Endodermal cell (in vitro differentiated cells): ENCODE measurements around the gene TMEM151A. TPM values are rescaled to one million over a fixed set of nuclear protein-coding genes. Genes with fewer than 3 reads are reported as not detected.

Experiments
- DNase-seq: peaks from one replicate; pipeline ENCODE4 v3.0.0-alpha.2; 2017
- H3K27ac ChIP-seq: 2 replicates; pipeline ENCODE4 v1.5.1; 2013; ENCODE audit warnings: mild to moderate bottlenecking, low read depth, low read length, moderate library complexity
- H3K27me3 ChIP-seq: 2 replicates; pipeline ENCODE4 v1.6.1; 2013; ENCODE audit warnings: mild to moderate bottlenecking, low read length, moderate library complexity; ENCODE audit not compliant: insufficient read depth, control insufficient read depth, poor library complexity, severe bottlenecking
- H3K36me3 ChIP-seq: 2 replicates; pipeline ENCODE4 v1.7.0; 2013; ENCODE audit warnings: mild to moderate bottlenecking, low read length, moderate library complexity; ENCODE audit not compliant: control insufficient read depth, insufficient read depth
- H3K4me1 ChIP-seq: one replicate; pipeline ENCODE4 v1.7.0; 2013; ENCODE audit warnings: low read length; ENCODE audit not compliant: control insufficient read depth, insufficient read depth
- H3K4me3 ChIP-seq: 2 replicates; pipeline ENCODE4 v1.5.1; 2013; ENCODE audit warnings: mild to moderate bottlenecking, low read length, moderate library complexity
- H3K9ac ChIP-seq: 2 replicates; pipeline ENCODE4 v1.6.1; 2013; ENCODE audit warnings: mild to moderate bottlenecking, low read length, moderate library complexity; ENCODE audit not compliant: poor library complexity, severe bottlenecking; ENCODE audit errors: extremely low read depth
- H3K9me3 ChIP-seq: 2 replicates; pipeline ENCODE4 v1.6.1; 2013; ENCODE audit warnings: mild to moderate bottlenecking, low read length, moderate library complexity; ENCODE audit not compliant: control insufficient read depth
- H3K27ac Mint-ChIP-seq: 2 replicates; pipeline ENCODE4 v1.8.0; 2020; ENCODE audit warnings: mixed read lengths
- H3K27me3 Mint-ChIP-seq: 2 replicates; pipeline ENCODE4 v1.8.0; 2021; ENCODE audit warnings: mild to moderate bottlenecking, mixed read lengths; ENCODE audit not compliant: insufficient read depth
- H3K36me3 Mint-ChIP-seq: 2 replicates; pipeline ENCODE4 v1.8.0; 2020; ENCODE audit warnings: low read depth, mixed read lengths
- H3K4me1 Mint-ChIP-seq: 2 replicates; pipeline ENCODE4 v1.8.0; 2020; ENCODE audit warnings: mixed read lengths
- H3K4me3 Mint-ChIP-seq: 2 replicates; pipeline ENCODE4 v1.8.0; 2020; ENCODE audit warnings: mild to moderate bottlenecking, moderate library complexity, mixed read lengths
- H3K9me3 Mint-ChIP-seq: 2 replicates; pipeline ENCODE4 v1.8.0; 2020; ENCODE audit warnings: mild to moderate bottlenecking, mixed read lengths
- CTCF ChIP-seq: fragments of 200-600 bp; sonication (generic); conservative IDR thresholded peaks from 2 replicates; pipeline ENCODE4 v1.5.0; 2021; ENCODE audit warnings: antibody characterized with exemption, mild to moderate bottlenecking
- WGBS, 2 experiments: methylation state at CpG; one replicate each; pipeline versions ENCODE4 v1.1.5 to v1.1.7; 2013; ENCODE audit warnings: missing lambda C conversion rate in 2 of 2, mixed read lengths in 1 of 2; ENCODE audit not compliant: insufficient coverage in 1 of 2, insufficient read length in 1 of 2; 5-methylcytosine and 5-hydroxymethylcytosine counted together
- total RNA-seq, 2 donors: library from RNA; stranded (reverse); fragmentation: NEBNext Ultra II Directional in 1 of 2; extraction: Animal tissue kit (Norgen Biotek cat#: 25700) in 1 of 2; gene quantifications; 2 replicates in 1 of 2; 3 replicates in 1 of 2; pipeline ENCODE4 v1.2.1, GENCODE V29; 2021

The TMEM151A gene
- total RNA-seq, 2 donors from 2014 or later = 0.20 TPM; not detected in 1

GRCh38 chr11:66266378-66267038, 25.2 kb upstream of the TMEM151A start:
- peak overlapping the region; percentile 72 for H3K27ac Mint-ChIP-seq
- TF ChIP-seq CTCF = no peak
- Histone ChIP-seq H3K36me3 (peaks cover 46% of the 10 kb centered on the region), H3K9ac (no peak overlapping the region), H3K27me3 (no peaks in the 10 kb centered on the region), H3K4me1 (no peaks in the 10 kb centered on the region), H3K27ac (no peak overlapping the region), H3K4me3 (no peak overlapping the region), H3K9me3 (no peaks in the 10 kb centered on the region)
- peak overlapping the region; percentile 79 for H3K4me3 Mint-ChIP-seq
- H3K9me3 Mint-ChIP-seq = no peaks in the 10 kb centered on the region
- H3K36me3 Mint-ChIP-seq = peaks cover 32% of the 10 kb centered on the region
- peaks cover 13% of the 10 kb centered on the region for H3K4me1 Mint-ChIP-seq
- WGBS, 2 experiments = 91 to 93% methylated on average over 17 to 20 of the region's 20 CpGs
- no peaks in the 10 kb centered on the region for H3K27me3 Mint-ChIP-seq
- no peak for DNase-seq

GRCh38 chr11:66267039-66267378, 24.7 kb upstream of the TMEM151A start:
- H3K36me3 ChIP-seq = peaks cover 49% of the 10 kb centered on the region
- H3K9ac ChIP-seq = no peak overlapping the region
- Mint-ChIP-seq H3K27me3 (no peaks in the 10 kb centered on the region), H3K4me1 (peaks cover 13% of the 10 kb centered on the region), H3K9me3 (no peaks in the 10 kb centered on the region), H3K36me3 (peaks cover 33% of the 10 kb centered on the region), H3K4me3 (peak overlapping the region; percentile 79), H3K27ac (peak overlapping the region; percentile 72)
- H3K27me3 ChIP-seq = no peaks in the 10 kb centered on the region
- WGBS, 2 experiments = 39 to 55% methylated on average over 4 to 13 of the region's 13 CpGs
- H3K4me3 ChIP-seq = no peak overlapping the region
- no peak overlapping the region for H3K27ac ChIP-seq
- H3K9me3 ChIP-seq = no peaks in the 10 kb centered on the region
- no peak for DNase-seq
- no peaks in the 10 kb centered on the region for H3K4me1 ChIP-seq
- TF ChIP-seq CTCF = peak; percentile 32

- Histone ChIP-seq H3K27me3 (no peaks in the 10 kb centered on the region), H3K27ac (peak overlapping the region; percentile 67), H3K9ac (peak overlapping the region; percentile 26), H3K4me1 (no peaks in the 10 kb centered on the region), H3K9me3 (no peaks in the 10 kb centered on the region), H3K4me3 (peak overlapping the region; percentile 97), H3K36me3 (peaks cover 49% of the 10 kb centered on the region)
- Mint-ChIP-seq H3K27ac (peak overlapping the region; percentile 97), H3K4me1 (peaks cover 13% of the 10 kb centered on the region), H3K9me3 (no peaks in the 10 kb centered on the region), H3K36me3 (peaks cover 35% of the 10 kb centered on the region), H3K4me3 (peak overlapping the region; percentile 79), H3K27me3 (no peaks in the 10 kb centered on the region)
- WGBS, 2 experiments = 4 to 5% methylated on average over 48 to 60 of the region's 61 CpGs
- DNase-seq = peak; percentile 96
- peak; percentile 24 for TF ChIP-seq CTCF
Observed at GRCh38 chr11:66267379-66268243, 24.1 kb upstream of the TMEM151A start.
